ENCODE results near the gene MYO3B.
"Not testable (repeated sequence)": the region's sequence is repeated elsewhere in the genome, so short reads cannot be mapped to it uniquely, and the experiment has no call there.

MYO3B gene

GRCh38 chr2:170578606-170579005 lies 400.7 kb downstream of the MYO3B start:
- no peak for FAIRE-seq

GRCh38 chr2:170579511-170579910 lies 401.6 kb downstream of the MYO3B start:
- no peak for FAIRE-seq

- FAIRE-seq = no peak
Measured at GRCh38 chr2:170582313-170582712, 404.4 kb downstream of the MYO3B start.

- FAIRE-seq = no peak
Measured at GRCh38 chr2:170582751-170583463, 405.0 kb downstream of the MYO3B start.

- no peak for FAIRE-seq
Measured at GRCh38 chr2:170585067-170585466, 407.1 kb downstream of the MYO3B start.

- FAIRE-seq = no peak
Measured at GRCh38 chr2:170586571-170587095, 408.7 kb downstream of the MYO3B start.

GRCh38 chr2:170587117-170587516 lies 409.2 kb downstream of the MYO3B start:
- FAIRE-seq = no peak

- no peak for FAIRE-seq
Measured at GRCh38 chr2:170587922-170588321, 410.0 kb downstream of the MYO3B start.

GRCh38 chr2:170588729-170589128 lies 410.8 kb downstream of the MYO3B start:
- no peak for FAIRE-seq

- no peak for FAIRE-seq
Measured at GRCh38 chr2:170596576-170596975, 418.6 kb downstream of the MYO3B start.

GRCh38 chr2:170598067-170598395 lies 420.1 kb downstream of the MYO3B start:
- FAIRE-seq = no peak

GRCh38 chr2:170601489-170601888 lies 423.5 kb downstream of the MYO3B start:
- no peak for FAIRE-seq

- no peak for FAIRE-seq
Measured at GRCh38 chr2:170605862-170606261, 427.9 kb downstream of the MYO3B start.

- no peak for FAIRE-seq
Measured at GRCh38 chr2:170607171-170607570, 429.2 kb downstream of the MYO3B start.

- no peak for FAIRE-seq
Measured at GRCh38 chr2:170610615-170611014, 432.7 kb downstream of the MYO3B start.

- FAIRE-seq = not testable (repeated sequence)
Measured at GRCh38 chr2:170618948-170619347, 441.0 kb downstream of the MYO3B start.

GRCh38 chr2:170635094-170635493 lies 457.1 kb downstream of the MYO3B start:
- not testable (repeated sequence) for FAIRE-seq

GRCh38 chr2:170639635-170640034 lies 461.7 kb downstream of the MYO3B start:
- no peak for FAIRE-seq

GRCh38 chr2:170641961-170642360 lies 464.0 kb downstream of the MYO3B start:
- no peak for FAIRE-seq

GRCh38 chr2:170643346-170643745 lies 465.4 kb downstream of the MYO3B start:
- no peak for FAIRE-seq

GRCh38 chr2:170647741-170648436 lies 469.9 kb downstream of the MYO3B start:
- FAIRE-seq = no peak

- FAIRE-seq = no peak
Measured at GRCh38 chr2:170651624-170652325, 473.8 kb downstream of the MYO3B start.

GRCh38 chr2:170652637-170653417 lies 474.9 kb downstream of the MYO3B start:
- FAIRE-seq = no peak

Measured in G401.6 (cell line).